Measurements from ENCODE around the gene CENPT.
"Not testable (repeated sequence)": the region's sequence is repeated elsewhere in the genome, so short reads cannot be mapped to it uniquely, and the experiment has no call there.

CENPT gene

DNA sequence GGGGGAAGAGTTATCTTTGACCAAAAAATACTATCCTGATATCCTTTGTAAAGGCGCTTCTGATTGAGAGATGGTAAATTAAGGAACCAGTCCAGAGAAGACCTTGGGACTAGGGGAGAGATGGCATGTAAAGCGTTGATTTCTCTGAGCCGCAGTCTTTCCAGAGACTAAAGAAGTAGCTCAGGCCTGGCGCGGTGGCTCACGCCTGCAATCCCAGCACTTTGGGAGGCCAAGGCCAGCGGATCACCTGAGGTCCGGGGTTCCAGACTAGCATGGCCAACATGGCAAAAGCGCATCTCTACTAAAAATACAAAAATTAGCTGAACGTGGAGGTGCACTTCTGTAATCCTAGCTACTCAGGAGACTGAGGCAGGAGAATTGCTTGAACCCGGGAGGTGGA, 625 bp upstream of the CENPT start:
- DNase-seq (ENCODE audit: low spot score): no peak

DNA sequence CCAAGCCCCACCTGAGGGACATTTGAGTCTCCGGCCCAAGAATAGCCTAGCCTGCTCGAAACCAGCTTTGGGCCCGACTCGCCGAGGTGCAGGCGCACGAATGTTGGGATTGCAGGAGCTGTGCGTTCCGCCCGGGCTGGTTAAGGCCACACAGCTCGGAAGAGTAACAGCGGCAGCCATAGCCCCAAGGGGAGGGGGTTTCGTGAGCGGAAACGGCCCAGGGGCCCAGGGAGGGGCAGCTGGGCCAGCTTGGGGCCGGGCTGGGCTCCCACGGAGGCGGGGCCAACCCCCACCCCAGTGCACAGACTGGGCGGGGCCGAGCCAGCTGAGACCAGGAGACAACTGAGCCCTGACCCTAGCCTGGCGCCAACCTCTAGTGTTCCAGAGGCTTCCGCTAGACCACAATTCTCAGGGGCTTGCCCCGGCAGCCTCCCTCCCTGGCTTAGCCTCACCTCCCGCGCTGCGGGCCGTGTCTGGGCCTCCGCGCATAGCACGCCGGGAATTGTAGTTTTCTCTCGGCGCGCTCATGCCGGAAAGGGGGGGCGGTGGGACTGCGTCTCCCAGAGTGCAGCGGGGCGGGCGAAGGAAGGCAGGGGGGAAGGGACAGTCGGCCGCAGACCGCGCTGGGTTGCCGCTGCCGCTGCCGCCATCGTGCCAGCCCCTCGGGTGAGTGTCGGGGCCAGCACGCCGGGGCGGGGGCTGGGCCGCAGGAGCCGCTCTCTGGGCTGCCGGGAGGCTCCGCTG, 1.0 kb downstream of the CENPT start, which contains the start of gene NUTF2:
NUTF2 (plus strand) TSS at position 614 of the 744 bp plus-strand sequence. CDS start 18,198 bp downstream, outside the sequence.
- DNase-seq (ENCODE audit: low spot score): peak; percentile 99

DNA sequence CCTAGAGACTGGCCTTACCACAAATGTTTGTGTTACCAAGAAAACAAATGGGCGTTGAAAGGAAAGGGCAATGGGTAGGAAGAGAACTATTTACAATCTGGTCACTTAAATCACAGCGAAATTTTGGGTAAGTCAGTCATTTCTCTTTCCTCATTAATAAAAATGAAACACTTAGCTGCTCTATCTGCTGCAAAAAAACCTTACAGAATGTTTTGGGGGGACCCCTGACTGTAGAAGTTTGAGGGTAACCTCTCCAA, 1.5 kb downstream of the CENPT start:
- DNase-seq (ENCODE audit: low spot score): no peak

GRCh38 chr16:67845291-67846062, 2.0 kb downstream of the CENPT start:
- DNase-seq (ENCODE audit: low spot score): no peak

- DNase-seq (ENCODE audit: low spot score): no peak
Measured at GRCh38 chr16:67844497-67844896, 3.0 kb downstream of the CENPT start.

DNA sequence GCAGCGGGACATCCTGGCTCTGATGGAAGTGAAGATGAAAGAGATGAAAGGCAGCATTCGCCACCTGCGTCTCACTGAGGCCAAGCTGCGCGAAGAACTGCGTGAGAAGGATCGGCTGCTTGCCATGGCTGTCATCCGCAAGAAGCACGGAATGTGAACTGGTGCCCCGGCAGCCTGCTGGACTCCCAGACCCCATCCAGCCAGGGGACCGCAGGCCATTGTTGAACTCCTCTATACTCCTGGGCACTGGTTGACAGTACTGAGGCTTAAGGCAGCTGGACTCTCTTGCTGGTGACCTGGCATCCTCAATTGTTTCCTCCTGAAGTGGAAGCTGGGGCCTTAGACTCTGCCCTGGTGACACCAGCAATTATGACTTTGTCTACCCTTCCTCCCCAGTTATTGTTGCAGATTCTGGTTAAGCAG, 4.1 kb downstream of the CENPT start:
- no peak for DNase-seq (ENCODE audit: low spot score)

- DNase-seq (ENCODE audit: low spot score): peak; percentile 71
Measured at GRCh38 chr16:67842509-67843342, 4.8 kb downstream of the CENPT start.

- peak; percentile 97 for DNase-seq (ENCODE audit: low spot score)
Measured at GRCh38 chr16:67841816-67842508, 5.5 kb downstream of the CENPT start, which contains the start of gene THAP11. Gene THAP11 (plus strand): TSS chr16:67842320. CDS start chr16:67842555, 235 bp downstream.

GRCh38 chr16:67841198-67841815, 6.2 kb downstream of the CENPT start:
- DNase-seq (ENCODE audit: low spot score): no peak

DNA sequence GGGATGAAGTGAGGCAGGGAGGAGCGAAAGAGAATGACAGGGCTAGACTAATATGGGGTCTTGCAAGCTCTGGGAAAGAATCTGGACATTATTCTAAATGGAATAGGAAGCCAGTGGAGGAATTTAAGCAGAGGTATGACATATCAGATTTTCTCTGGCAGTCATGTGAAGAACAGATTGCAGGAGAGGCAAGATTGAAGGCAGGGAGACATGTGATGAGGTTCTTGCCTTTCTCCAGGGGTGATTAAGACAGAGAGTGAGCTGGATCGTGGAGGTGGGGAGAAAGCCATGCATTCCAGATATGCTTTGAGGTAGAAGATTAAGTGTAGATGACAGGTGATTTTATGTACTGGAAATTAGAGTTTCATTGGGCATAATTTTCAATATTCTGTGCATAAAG, 9.7 kb downstream of the CENPT start:
- no peak for DNase-seq (ENCODE audit: low spot score)

DNA sequence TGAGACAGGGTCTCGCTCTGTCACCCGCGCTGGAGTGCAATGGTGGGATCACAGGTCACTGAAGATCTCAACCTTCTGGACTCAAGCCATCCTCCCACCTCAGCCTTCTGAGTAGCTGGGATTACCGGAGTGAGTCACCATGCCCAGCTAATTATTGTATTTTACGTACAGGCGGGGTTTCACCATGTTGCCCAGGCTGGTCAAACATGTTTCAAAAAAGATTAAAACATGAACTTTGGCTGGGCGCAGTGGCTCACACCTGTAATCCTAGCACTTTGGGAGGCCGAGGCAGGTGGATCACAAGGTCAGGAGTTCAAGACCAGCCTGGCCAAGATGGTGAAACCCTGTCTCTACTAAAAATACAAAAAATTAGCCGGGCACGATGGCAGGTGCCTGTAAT, 10.3 kb downstream of the CENPT start:
- DNase-seq (ENCODE audit: low spot score): not testable (repeated sequence)

GRCh38 chr16:67834242-67834614, 13.3 kb downstream of the CENPT start:
- no peak for DNase-seq (ENCODE audit: low spot score)

DNA sequence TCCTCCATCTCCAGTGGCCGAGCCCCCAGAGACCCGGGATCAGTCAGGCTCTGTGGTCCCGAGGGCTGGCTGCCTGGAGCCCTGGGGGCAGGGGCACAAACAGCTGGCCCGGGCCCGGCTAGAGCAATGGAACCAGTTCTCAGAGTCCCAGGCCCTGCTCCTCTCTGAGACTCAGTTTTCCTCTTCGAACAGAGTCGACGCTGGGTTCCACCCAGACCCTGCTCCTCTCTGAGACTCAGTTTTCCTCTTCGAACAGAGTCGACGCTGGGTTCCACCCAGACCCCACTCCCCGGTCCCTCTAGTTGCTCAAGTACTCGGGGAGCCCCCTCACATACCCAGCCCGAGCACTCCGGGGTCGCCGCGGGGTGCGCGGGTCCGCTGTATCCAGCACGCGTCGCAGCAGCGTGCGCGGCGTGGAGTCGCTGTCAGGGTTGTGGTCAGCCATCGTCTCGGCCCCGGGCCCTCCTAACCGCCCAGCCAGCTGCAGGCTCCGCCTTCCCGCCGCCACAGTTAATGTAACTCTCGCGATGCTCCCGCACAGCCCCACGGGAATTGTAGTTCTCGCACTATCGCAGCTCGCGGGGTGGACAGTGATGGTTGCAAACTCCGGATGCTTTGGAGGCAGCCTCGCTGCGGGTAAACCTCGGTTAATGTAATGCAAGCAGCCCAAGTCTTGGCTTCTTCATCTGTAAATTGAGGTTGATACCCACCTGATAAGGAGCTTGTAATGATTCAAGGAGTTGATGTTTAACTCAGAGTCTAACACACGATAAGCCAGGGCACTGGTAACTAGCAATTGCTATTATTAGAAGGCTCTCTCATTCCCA, 13.9 kb downstream of the CENPT start:
- peak; percentile 92 for DNase-seq (ENCODE audit: low spot score)

GRCh38 chr16:67833030-67833414, 14.5 kb downstream of the CENPT start:
- no peak for DNase-seq (ENCODE audit: low spot score)

DNA sequence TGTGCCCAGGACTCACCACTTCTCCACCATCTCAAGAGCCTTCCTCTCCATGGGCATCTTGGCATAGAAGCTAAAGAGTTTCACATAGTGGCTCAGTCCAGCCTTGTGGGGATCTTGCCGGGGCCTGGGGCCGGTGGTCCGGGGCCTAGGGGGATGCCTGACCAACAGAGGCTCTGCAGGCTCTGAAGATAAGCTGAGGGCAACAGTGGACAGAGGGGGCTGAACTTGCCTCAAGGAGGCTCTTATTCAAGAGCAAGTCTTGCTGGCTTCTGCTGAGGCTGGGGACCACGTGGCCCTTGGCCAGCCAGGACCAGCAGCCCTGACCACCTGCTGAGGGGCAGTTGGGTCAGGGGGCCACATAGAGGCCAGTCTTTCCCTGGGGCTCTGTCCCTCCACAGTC, 18.8 kb downstream of the CENPT start:
- no peak for DNase-seq (ENCODE audit: low spot score)

DNA sequence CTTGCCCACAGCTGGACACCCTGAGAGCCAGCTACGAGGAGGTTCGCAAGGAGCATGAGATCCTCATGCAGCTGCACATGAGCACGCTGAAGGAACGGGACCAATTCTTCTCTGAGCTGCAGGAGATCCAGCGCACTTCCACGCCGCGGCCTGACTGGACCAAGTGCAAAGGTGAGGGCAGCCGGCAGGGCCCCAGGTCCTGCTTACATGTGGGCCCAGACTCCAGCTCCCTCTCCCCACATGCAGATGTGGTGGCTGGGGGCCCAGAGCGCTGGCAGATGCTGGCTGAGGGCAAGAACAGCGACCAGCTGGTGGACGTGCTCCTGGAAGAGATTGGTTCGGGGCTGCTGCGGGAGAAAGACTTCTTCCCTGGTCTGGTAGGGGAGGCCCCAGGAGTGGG, 21.6 kb downstream of the CENPT start:
- no peak for DNase-seq (ENCODE audit: low spot score)

DNA sequence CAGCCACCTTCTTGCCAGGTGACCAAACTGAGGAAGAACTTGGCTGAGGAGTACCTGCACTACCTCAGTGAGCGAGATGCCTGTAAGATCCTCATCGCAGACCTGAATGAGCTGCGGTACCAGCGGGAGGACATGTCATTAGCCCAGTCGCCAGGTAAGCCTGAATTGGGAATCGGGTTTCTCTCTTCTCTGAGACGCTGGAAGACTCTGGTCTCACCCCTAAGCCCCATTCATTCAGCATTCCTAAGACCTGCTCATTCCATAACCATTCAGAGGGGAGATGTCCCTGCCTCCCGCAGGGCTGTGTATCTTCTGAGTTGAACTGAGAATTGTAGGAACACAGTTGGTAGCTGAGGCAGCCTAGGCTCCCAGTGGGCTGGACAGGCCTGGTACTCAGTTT, 22.4 kb downstream of the CENPT start:
- DNase-seq (ENCODE audit: low spot score): no peak

GRCh38 chr16:67822511-67822910, 25.0 kb downstream of the CENPT start:
- peak; percentile 37 for DNase-seq (ENCODE audit: low spot score)

- no peak for DNase-seq (ENCODE audit: low spot score)
Measured at GRCh38 chr16:67820608-67821259, 26.8 kb downstream of the CENPT start.

- DNase-seq (ENCODE audit: low spot score): no peak
Measured at GRCh38 chr16:67814567-67814966, 32.9 kb downstream of the CENPT start.
